Measurements from ENCODE around the gene ANKZF1.

GRCh38 chr2:219266232-219266631, 36.6 kb downstream of the ANKZF1 start:
- TF ChIP-seq CTCF (conservative IDR thresholded peaks at IDR 0.05; ENCODE audit: low read depth, low read length) (no peak), FOS (IDR thresholded peaks at IDR 0.05; ENCODE audit: low read depth, low read length) (no peak), NFE2L2 (IDR thresholded peaks at IDR 0.05; ENCODE audit: low read depth, low read length) (no peak), POLR2A (IDR thresholded peaks at IDR 0.05; ENCODE audit: low read depth, low read length) (no peak), BHLHE40 (IDR thresholded peaks at IDR 0.05; ENCODE audit: low read depth, low read length) (no peak), USF2 (IDR thresholded peaks at IDR 0.05; ENCODE audit: low read depth, low read length) (no peak), ELK1 (IDR thresholded peaks at IDR 0.05; ENCODE audit: borderline replicate concordance, low read depth, low read length) (no peak), RAD21 (IDR thresholded peaks at IDR 0.05; ENCODE audit: low read length) (no peak), SMC3 (IDR thresholded peaks at IDR 0.05; ENCODE audit: low read depth, low read length) (no peak), RFX5 (IDR thresholded peaks at IDR 0.05; ENCODE audit: low read depth, low read length) (no peak), RCOR1 (IDR thresholded peaks at IDR 0.05; ENCODE audit: insufficient replicate concordance, low read length) (no peak), MXI1 (IDR thresholded peaks at IDR 0.05; ENCODE audit: borderline replicate concordance, low read depth, low read length) (no peak)
